ENCODE measurements around the gene SETD2.

The SETD2 gene

GRCh38 chr3:46979958-46980497 is 183.9 kb downstream of the SETD2 start:
- no peak for TF ChIP-seq CTCF (conservative IDR thresholded peaks at IDR 0.05)
- H3K27ac ChIP-seq = peak overlapping the region; percentile 91

DNA sequence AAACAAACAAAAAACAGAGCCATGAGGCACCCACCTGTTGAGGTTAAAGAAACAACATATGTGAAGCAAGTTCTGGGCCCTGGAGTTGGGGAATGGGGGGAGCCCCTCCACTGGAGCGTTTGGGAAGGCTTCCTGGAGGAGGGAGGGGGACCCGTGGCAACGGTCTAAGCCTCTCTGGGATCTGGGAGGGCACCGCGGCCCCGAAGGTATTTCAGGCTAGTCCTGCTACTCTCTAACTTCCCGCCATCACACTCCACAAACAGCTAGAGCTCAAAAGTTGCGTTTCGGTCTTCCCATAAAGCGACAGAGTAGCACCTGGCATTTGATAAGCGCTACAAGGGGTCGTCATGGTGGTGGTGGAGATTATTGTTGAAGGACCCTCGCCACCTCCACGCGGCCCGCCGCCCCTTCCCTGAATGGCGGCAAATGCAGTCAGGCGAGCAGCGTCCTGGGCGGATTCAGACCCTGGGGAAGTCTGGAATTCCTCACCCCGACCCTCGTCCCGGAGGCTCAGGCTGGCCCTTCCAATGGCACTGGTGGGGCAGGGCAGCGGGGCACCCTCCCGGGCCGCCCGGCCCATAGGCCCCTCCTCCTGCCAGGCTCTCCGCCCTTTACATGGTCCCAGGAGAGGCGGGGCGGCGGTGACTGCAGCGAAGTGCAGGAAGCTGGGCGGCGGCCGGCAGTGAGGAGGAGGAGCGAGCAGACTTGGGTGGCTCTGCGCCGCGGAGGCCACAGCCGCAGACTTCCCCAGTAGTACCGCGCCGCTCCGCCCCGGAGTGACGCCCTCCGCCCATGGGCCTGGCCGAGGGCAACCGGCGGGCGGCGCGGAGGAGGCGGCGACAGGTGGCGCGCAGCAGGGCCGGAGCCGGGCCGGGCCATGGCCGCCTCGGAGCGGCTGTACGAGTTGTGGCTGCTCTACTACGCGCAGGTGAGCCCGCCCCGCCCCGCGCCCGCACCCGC is 184.6 kb downstream of the SETD2 start, which contains the start of gene NBEAL2:
TSS of gene NBEAL2 (plus strand) at position 682 of the 960 bp plus-strand sequence. CDS start at position 878, 196 bp downstream.
- H3K27ac ChIP-seq = peak within 1 kb of the TSS; percentile 91
- peak; percentile 18; the same call in 1 of the 2 replicates for TF ChIP-seq CTCF (conservative IDR thresholded peaks at IDR 0.05)

GRCh38 chr3:46978381-46978780 is 185.5 kb downstream of the SETD2 start:
- peak overlapping the region; percentile 91 for H3K27ac ChIP-seq
- TF ChIP-seq CTCF (conservative IDR thresholded peaks at IDR 0.05) = no peak

- no peak for TF ChIP-seq CTCF (conservative IDR thresholded peaks at IDR 0.05)
- peak overlapping the region; percentile 91; the same call in 1 of the 2 replicates for H3K27ac ChIP-seq
Measured at GRCh38 chr3:46977811-46978195, 186.1 kb downstream of the SETD2 start.

- TF ChIP-seq CTCF (conservative IDR thresholded peaks at IDR 0.05) = no peak
- peak within 1 kb of the TSS; percentile 91 for H3K27ac ChIP-seq
Measured at GRCh38 chr3:46976326-46977190, 187.4 kb downstream of the SETD2 start, which contains the start of gene CCDC12. Gene CCDC12 (minus strand): TSS chr3:46976745. CDS start chr3:46976732, 13 bp downstream.

- no peak for TF ChIP-seq CTCF (conservative IDR thresholded peaks at IDR 0.05)
- H3K27ac ChIP-seq = peak overlapping the region; percentile 91; the same call in 1 of the 2 replicates
Measured at GRCh38 chr3:46974421-46975171, 189.3 kb downstream of the SETD2 start.
